ENCODE data around the gene GALNT9. TPM values are rescaled to one million over a fixed set of nuclear protein-coding genes. Genes with fewer than 3 reads are reported as not detected.

The GALNT9 gene
- total and polyA plus RNA-seq, 7 experiments from 2014 or later = not detected

- DNase-seq (no peak), ATAC-seq (no peak)
- Histone ChIP-seq H3K36me3 (ENCODE audit: control insufficient read depth in 2 of 3, insufficient read depth in 3 of 3, low read length in 3 of 3) (no peaks in the 10 kb centered on the region), H3K27me3 (ENCODE audit: control insufficient read depth in 2 of 2, insufficient read depth in 2 of 2, low read length in 2 of 2) (no peaks in the 10 kb centered on the region), H3K4me3 (ENCODE audit: low read length) (no peak overlapping the region), H3K27ac (ENCODE audit: low read depth, low read length) (no peak overlapping the region), H3K4me1 (ENCODE audit: control insufficient read depth in 2 of 2, insufficient read depth in 2 of 2, low read length in 2 of 2) (peaks cover 9 to 20% of the 10 kb centered on the region in 2 donors), H3K9me3 (ENCODE audit: control insufficient read depth in 2 of 3, low read length in 3 of 3) (peaks cover 0 to 28% (median 5%) of the 10 kb centered on the region in 3 experiments)
- CTCF ChIA-PET = no interaction called here
- H3K27me3 Mint-ChIP-seq = peaks cover 0 to 2% (median 0%) of the 10 kb centered on the region in 5 donors
- H3K9me3 Mint-ChIP-seq = peaks cover 0 to 22% (median 10%) of the 10 kb centered on the region in 11 donors
- POLR2A ChIA-PET = interaction anchor here (0.7 kb wide), 1 partner anchor 13 kb away, joined by 3 read pairs; no protein-coding TSS in a partner anchor
- H3K36me3 Mint-ChIP-seq = peaks cover 3 to 20% (median 6%) of the 10 kb centered on the region in 5 donors
- H3K4me3 Mint-ChIP-seq = peak overlapping the region in 3 of 10 donors; percentile 36 to 88 (median 49)
- peak overlapping the region in 1 of 9 donors; percentile 13 for H3K27ac Mint-ChIP-seq
- intact Hi-C loops (cut with micrococcal nuclease) = no loop called here
- H3K4me1 Mint-ChIP-seq = peaks cover 5 to 34% (median 21%) of the 10 kb centered on the region in 7 donors
Observed at GRCh38 chr12:132191715-132192553, 137.5 kb downstream of the GALNT9 start.

GRCh38 chr12:132190834-132191500, 138.4 kb downstream of the GALNT9 start:
- Histone ChIP-seq H3K36me3 (ENCODE audit: control insufficient read depth in 2 of 3, insufficient read depth in 3 of 3, low read length in 3 of 3) (no peaks in the 10 kb centered on the region), H3K27ac (ENCODE audit: low read depth, low read length) (peak overlapping the region; percentile 82), H3K4me1 (ENCODE audit: control insufficient read depth in 2 of 2, insufficient read depth in 2 of 2, low read length in 2 of 2) (peaks cover 12 to 30% of the 10 kb centered on the region in 2 donors), H3K9me3 (ENCODE audit: control insufficient read depth in 2 of 3, low read length in 3 of 3) (peaks cover 0 to 30% (median 5%) of the 10 kb centered on the region in 3 experiments), H3K4me3 (ENCODE audit: low read length) (no peak overlapping the region), H3K27me3 (ENCODE audit: control insufficient read depth in 2 of 2, insufficient read depth in 2 of 2, low read length in 2 of 2) (no peaks in the 10 kb centered on the region)
- H3K4me1 Mint-ChIP-seq = peaks cover 9 to 43% (median 30%) of the 10 kb centered on the region in 7 donors
- DNase-seq = no peak
- ChIA-PET POLR2A (interaction anchor here (2.3 to 4.6 kb wide), 2 partner anchors 12 to 37 kb away, joined by 9 to 43 read pairs; no protein-coding TSS in a partner anchor), CTCF (no interaction called here)
- peaks cover 0 to 27% (median 10%) of the 10 kb centered on the region in 11 donors for H3K9me3 Mint-ChIP-seq
- peak overlapping the region in 6 of 9 donors; percentile 10 to 96 (median 52) for H3K27ac Mint-ChIP-seq
- H3K4me3 Mint-ChIP-seq = peak overlapping the region; percentile 2 to 97 (median 44)
- intact Hi-C loops (cut with micrococcal nuclease) = no loop called here
- peaks cover 3 to 21% (median 6%) of the 10 kb centered on the region in 5 donors for H3K36me3 Mint-ChIP-seq
- peaks cover 0 to 3% (median 0%) of the 10 kb centered on the region in 5 donors for H3K27me3 Mint-ChIP-seq
- ATAC-seq = no peak

GRCh38 chr12:132190012-132190755, 139.2 kb downstream of the GALNT9 start:
- no peaks in the 10 kb centered on the region for H3K36me3 ChIP-seq (ENCODE audit: control insufficient read depth in 2 of 3, insufficient read depth in 3 of 3, low read length in 3 of 3)
- H3K27me3 Mint-ChIP-seq = peaks cover 0 to 6% (median 0%) of the 10 kb centered on the region in 5 donors
- ChIA-PET POLR2A (interaction anchor here (1.4 to 4.6 kb wide), 4 partner anchors 11 to 37 kb away, joined by 6 to 43 read pairs (median 11); no protein-coding TSS in a partner anchor), CTCF (interaction anchor here (1.0 to 1.2 kb wide), 2 partner anchors 29 to 37 kb away, joined by 3 to 5 read pairs; no protein-coding TSS in a partner anchor)
- peak overlapping the region; percentile 86 to 99 (median 96) for H3K27ac Mint-ChIP-seq
- peaks cover 3 to 21% (median 11%) of the 10 kb centered on the region in 5 donors for H3K36me3 Mint-ChIP-seq
- peak overlapping the region; percentile 82 for H3K27ac ChIP-seq (ENCODE audit: low read depth, low read length)
- peak overlapping the region; percentile 63 for H3K4me3 ChIP-seq (ENCODE audit: low read length)
- peaks cover 15 to 51% (median 38%) of the 10 kb centered on the region in 7 donors for H3K4me1 Mint-ChIP-seq
- H3K27me3 ChIP-seq (ENCODE audit: control insufficient read depth in 2 of 2, insufficient read depth in 2 of 2, low read length in 2 of 2) = no peaks in the 10 kb centered on the region
- intact Hi-C loops (cut with micrococcal nuclease) = no loop called here
- DNase-seq (peak in 1 of 9 donors; percentile 21), ATAC-seq (no peak)
- H3K4me1 ChIP-seq (ENCODE audit: control insufficient read depth in 2 of 2, insufficient read depth in 2 of 2, low read length in 2 of 2) = peaks cover 19 to 35% of the 10 kb centered on the region in 2 donors
- H3K4me3 Mint-ChIP-seq = peak overlapping the region; percentile 80 to 99 (median 96)
- H3K9me3 Mint-ChIP-seq = peaks cover 0 to 34% (median 12%) of the 10 kb centered on the region in 11 donors
- H3K9me3 ChIP-seq (ENCODE audit: control insufficient read depth in 2 of 3, low read length in 3 of 3) = peaks cover 0 to 30% (median 5%) of the 10 kb centered on the region in 3 experiments

GRCh38 chr12:132189378-132190011, 139.9 kb downstream of the GALNT9 start:
- peak overlapping the region; percentile 71 for H3K4me3 ChIP-seq (ENCODE audit: low read length)
- peaks cover 0 to 28% (median 5%) of the 10 kb centered on the region in 3 experiments for H3K9me3 ChIP-seq (ENCODE audit: control insufficient read depth in 2 of 3, low read length in 3 of 3)
- no peaks in the 10 kb centered on the region for H3K27me3 ChIP-seq (ENCODE audit: control insufficient read depth in 2 of 2, insufficient read depth in 2 of 2, low read length in 2 of 2)
- no peaks in the 10 kb centered on the region for H3K36me3 ChIP-seq (ENCODE audit: control insufficient read depth in 2 of 3, insufficient read depth in 3 of 3, low read length in 3 of 3)
- intact Hi-C loops (cut with micrococcal nuclease) = loop anchor here (1.0 to 5.0 kb wide), 11 partner anchors 10 to 498 kb away; partner anchors contain the start of genes DDX51 (in 2 of the 2), NOC4L (in 2 of the 2), FBRSL1 (in 1 of the 2) and POLE (in 1 of the 2)
- H3K27ac Mint-ChIP-seq = peak overlapping the region; percentile 86 to 99 (median 96)
- POLR2A ChIA-PET = interaction anchor here (0.7 to 4.6 kb wide), 7 partner anchors 10 to 266 kb away, joined by 3 to 43 read pairs (median 6); no protein-coding TSS in a partner anchor
- peaks cover 3 to 21% (median 13%) of the 10 kb centered on the region in 5 donors for H3K36me3 Mint-ChIP-seq
- DNase-seq (peak; percentile 86 to 95 (median 93)), ATAC-seq (peak; percentile 93)
- peak overlapping the region; percentile 82 for H3K27ac ChIP-seq (ENCODE audit: low read depth, low read length)
- CTCF ChIA-PET = interaction anchor here (1.0 to 1.2 kb wide), 2 partner anchors 29 to 36 kb away, joined by 3 to 5 read pairs; no protein-coding TSS in a partner anchor
- peaks cover 0 to 7% (median 0%) of the 10 kb centered on the region in 5 donors for H3K27me3 Mint-ChIP-seq
- H3K4me1 ChIP-seq (ENCODE audit: control insufficient read depth in 2 of 2, insufficient read depth in 2 of 2, low read length in 2 of 2) = peaks cover 20 to 39% of the 10 kb centered on the region in 2 donors
- peaks cover 0 to 38% (median 15%) of the 10 kb centered on the region in 11 donors for H3K9me3 Mint-ChIP-seq
- peaks cover 15 to 55% (median 40%) of the 10 kb centered on the region in 7 donors for H3K4me1 Mint-ChIP-seq
- peak overlapping the region; percentile 80 to 99 (median 96) for H3K4me3 Mint-ChIP-seq

GRCh38 chr12:132188916-132189325, 140.5 kb downstream of the GALNT9 start:
- Histone ChIP-seq H3K36me3 (ENCODE audit: control insufficient read depth in 2 of 3, insufficient read depth in 3 of 3, low read length in 3 of 3) (no peaks in the 10 kb centered on the region), H3K4me3 (ENCODE audit: low read length) (peak overlapping the region; percentile 71), H3K4me1 (ENCODE audit: control insufficient read depth in 2 of 2, insufficient read depth in 2 of 2, low read length in 2 of 2) (peaks cover 20 to 39% of the 10 kb centered on the region in 2 donors), H3K9me3 (ENCODE audit: control insufficient read depth in 2 of 3, low read length in 3 of 3) (peaks cover 0 to 28% (median 3%) of the 10 kb centered on the region in 3 experiments), H3K27me3 (ENCODE audit: control insufficient read depth in 2 of 2, insufficient read depth in 2 of 2, low read length in 2 of 2) (no peaks in the 10 kb centered on the region), H3K27ac (ENCODE audit: low read depth, low read length) (peak overlapping the region; percentile 82)
- no peak for ATAC-seq
- Mint-ChIP-seq H3K9me3 (peaks cover 0 to 38% (median 19%) of the 10 kb centered on the region in 11 donors), H3K27ac (peak overlapping the region; percentile 85 to 99 (median 96)), H3K4me3 (peak overlapping the region; percentile 80 to 99 (median 96)), H3K36me3 (peaks cover 6 to 19% (median 13%) of the 10 kb centered on the region in 5 donors), H3K4me1 (peaks cover 15 to 59% (median 45%) of the 10 kb centered on the region in 7 donors), H3K27me3 (peaks cover 0 to 12% (median 0%) of the 10 kb centered on the region in 5 donors)
- DNase-seq = peak in 3 of 9 donors; percentile 11 to 29 (median 28)
- intact Hi-C loops (cut with micrococcal nuclease) = loop anchor here (1.0 to 5.0 kb wide), 11 partner anchors 10 to 498 kb away; partner anchors contain the start of genes DDX51 (in 2 of the 2), NOC4L (in 2 of the 2), FBRSL1 (in 1 of the 2) and POLE (in 1 of the 2)
- ChIA-PET CTCF (interaction anchor here (1.0 to 1.2 kb wide), 2 partner anchors 30 to 35 kb away, joined by 3 to 5 read pairs; no protein-coding TSS in a partner anchor), POLR2A (interaction anchor here (0.7 to 4.6 kb wide), 7 partner anchors 10 to 266 kb away, joined by 3 to 43 read pairs (median 6); no protein-coding TSS in a partner anchor)

Measured in naive thymus-derived CD4-positive, alpha-beta T cell (primary cell).